GM21825 (cell line): ENCODE measurements around the gene SP2.

Experiments used
- ATAC-seq: cut with Tn5 transposase; IDR thresholded peaks from one replicate; pipeline ENCODE4 v1.9.1; 2021; ENCODE audit warnings: mild to moderate bottlenecking, moderate library complexity; ENCODE audit not compliant: unreplicated experiment

SP2 gene

GRCh38 chr17:47946929-47947397 is 50.9 kb downstream of the SP2 start:
- peak; percentile 36 for ATAC-seq

GRCh38 chr17:47948706-47949196 is 52.7 kb downstream of the SP2 start:
- no peak for ATAC-seq

- ATAC-seq: peak; percentile 56
These were observed 53.2 kb downstream of the SP2 start for GRCh38 chr17:47949197-47949759.

GRCh38 chr17:47949946-47950345 is 53.9 kb downstream of the SP2 start:
- ATAC-seq: no peak

- ATAC-seq: no peak
These were observed 54.4 kb downstream of the SP2 start for GRCh38 chr17:47950448-47950847.

GRCh38 chr17:47952171-47953021 is 56.4 kb downstream of the SP2 start:
- no peak for ATAC-seq

GRCh38 chr17:47953909-47954308 is 57.9 kb downstream of the SP2 start:
- ATAC-seq: no peak

GRCh38 chr17:47955497-47956461 is 59.7 kb downstream of the SP2 start:
- ATAC-seq: no peak

GRCh38 chr17:47956791-47957590 is 61.0 kb downstream of the SP2 start:
- no peak for ATAC-seq

- ATAC-seq: no peak
These were observed 61.8 kb downstream of the SP2 start, which contains the start of gene PRR15L for GRCh38 chr17:47957591-47958490. Gene PRR15L (minus strand): TSS chr17:47957883. CDS start chr17:47953234, 4,649 bp downstream.

GRCh38 chr17:47959825-47960655 is 64.0 kb downstream of the SP2 start:
- ATAC-seq: no peak

- ATAC-seq: no peak
These were observed 65.4 kb downstream of the SP2 start for GRCh38 chr17:47961406-47961805.

- no peak for ATAC-seq
These were observed 66.9 kb downstream of the SP2 start for GRCh38 chr17:47962901-47963300.

- ATAC-seq: no peak
These were observed 68.8 kb downstream of the SP2 start for GRCh38 chr17:47964856-47965255.

GRCh38 chr17:47966079-47966519 is 70.1 kb downstream of the SP2 start:
- ATAC-seq: no peak

GRCh38 chr17:47967607-47968252 is 71.7 kb downstream of the SP2 start:
- ATAC-seq: no peak

- ATAC-seq: no peak
These were observed 72.8 kb downstream of the SP2 start for GRCh38 chr17:47968836-47969235.
